GM12878 (cell line): ENCODE data around the gene EIF2D.

Experiments used
- BHLHE40 ChIP-seq, 2 experiments: fragments of 450-650 bp in 1 of 2; IDR thresholded peaks; 2 replicates each; pipeline ENCODE4 v1.6.1; 2011 to 2017; ENCODE audit warnings: low read depth in 2 of 2, borderline replicate concordance in 1 of 2, improper control_type of control experiment in 1 of 2, low read length in 1 of 2, mild to moderate bottlenecking in 1 of 2
- EGR1 ChIP-seq, 2 experiments: IDR thresholded peaks; 1 replicate in 1 of 2; 2 replicates in 1 of 2; pipeline ENCODE4 v1.6.1; 2011 to 2012; ENCODE audit warnings: low read depth in 2 of 2, low read length in 2 of 2, borderline replicate concordance in 1 of 2, mild to moderate bottlenecking in 1 of 2, moderate library complexity in 1 of 2
- EZH2 ChIP-seq: IDR thresholded peaks from 2 replicates; pipeline ENCODE4 v1.6.1; 2012; ENCODE audit warnings: low read depth, mild to moderate bottlenecking, control low read depth, inconsistent platforms, low read length, borderline replicate concordance; ENCODE audit not compliant: control insufficient read depth
- POLR2A ChIP-seq: IDR thresholded peaks from 2 replicates; pipeline ENCODE4 v1.6.1; 2011; ENCODE audit warnings: low read depth, mild to moderate bottlenecking, low read length
- POLR2AphosphoS5 ChIP-seq: IDR thresholded peaks from 2 replicates; pipeline ENCODE4 v1.6.1; 2011; ENCODE audit warnings: mild to moderate bottlenecking, low read length, inconsistent platforms
- TBL1XR1 ChIP-seq: IDR thresholded peaks from 2 replicates; pipeline ENCODE4 v1.6.1; 2012; ENCODE audit warnings: low read depth, low read length, improper control_type of control experiment
- TF ChIP-seq, protein P1 (sequence below): fragments of 450-650 bp; IDR thresholded peaks from 2 replicates; pipeline ENCODE4 v1.6.1; 2016; ENCODE audit warnings: mild to moderate bottlenecking

DNA sequence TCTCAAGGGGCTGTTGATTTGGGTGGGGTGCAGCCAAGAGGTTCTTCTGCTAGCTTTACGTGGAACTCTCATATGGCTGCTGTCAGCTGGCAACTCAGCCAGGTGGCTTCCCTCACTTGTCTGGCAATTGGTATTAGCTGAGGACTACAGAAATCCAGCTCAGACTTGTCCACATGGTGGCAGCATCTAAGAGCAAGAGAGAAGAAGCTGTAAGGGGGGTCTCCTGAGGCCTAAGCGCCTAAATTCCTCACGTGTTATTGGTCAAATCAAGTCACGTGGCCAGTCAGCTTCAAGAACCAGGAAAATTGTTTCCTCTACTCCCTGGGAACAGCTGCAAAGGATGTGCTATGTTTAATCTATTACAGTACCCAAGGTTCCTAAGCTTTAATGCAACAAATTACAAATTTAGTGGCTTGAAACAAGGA is 18.8 kb upstream of the EIF2D start:
- TF ChIP-seq POLR2A (no peak), POLR2AphosphoS5 (no peak), TBL1XR1 (no peak), BHLHE40 (IDR thresholded peaks at IDR 0.05; ENCODE audit: borderline replicate concordance in 1 of 2, low read depth in 2 of 2, low read length in 1 of 2) (peak in 1 of 2 experiments; percentile 52; a peak in 1 of 4 replicates), EGR1 (IDR thresholded peaks at IDR 0.05; ENCODE audit: borderline replicate concordance in 1 of 2, low read depth in 2 of 2, low read length in 2 of 2) (no peak), EZH2 (no peak)
- TF ChIP-seq, protein P1, sequence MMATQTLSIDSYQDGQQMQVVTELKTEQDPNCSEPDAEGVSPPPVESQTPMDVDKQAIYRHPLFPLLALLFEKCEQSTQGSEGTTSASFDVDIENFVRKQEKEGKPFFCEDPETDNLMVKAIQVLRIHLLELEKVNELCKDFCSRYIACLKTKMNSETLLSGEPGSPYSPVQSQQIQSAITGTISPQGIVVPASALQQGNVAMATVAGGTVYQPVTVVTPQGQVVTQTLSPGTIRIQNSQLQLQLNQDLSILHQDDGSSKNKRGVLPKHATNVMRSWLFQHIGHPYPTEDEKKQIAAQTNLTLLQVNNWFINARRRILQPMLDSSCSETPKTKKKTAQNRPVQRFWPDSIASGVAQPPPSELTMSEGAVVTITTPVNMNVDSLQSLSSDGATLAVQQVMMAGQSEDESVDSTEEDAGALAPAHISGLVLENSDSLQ = peak; percentile 83
